Measurements from ENCODE around the gene QDPR.

- TF ChIP-seq CTCF (IDR thresholded peaks at IDR 0.05; ENCODE audit: insufficient read depth, low read depth, low read length) (no peak), EZH2 (IDR thresholded peaks at IDR 0.05; ENCODE audit: insufficient read depth, low read length) (no peak)
These were observed 38.7 kb upstream of the QDPR start for GRCh38 chr4:17550549-17550948.

Measured in astrocyte (in vitro differentiated cells and primary cell).